Heart right ventricle (tissue), 16 donors: ENCODE data around the gene C2CD3. TPM values are rescaled to one million over a fixed set of nuclear protein-coding genes. Genes with fewer than 3 reads are reported as not detected.

Experiments
- ATAC-seq, 8 donors: fragments of 200-7000 bp; cut with Tn5 transposase; one replicate each; pipeline ENCODE4 v1.9.1; 2020; ENCODE audit warnings: mild to moderate bottlenecking in 8 of 8, moderate library complexity in 8 of 8, moderate number of reproducible peaks in 1 of 8
- DNase-seq, 2 donors: peaks; one replicate each; pipeline ENCODE4 v3.0.0-alpha.2; 2020
- H3K27ac ChIP-seq, 10 donors: fragments of 200-600 bp; sonication (generic) in 2 of 10; one replicate each; pipeline versions ENCODE4 v1.5.0 to v1.8.0; 2020 to 2022; ENCODE audit warnings: mild to moderate bottlenecking in 3 of 10
- H3K27me3 ChIP-seq, 7 donors: fragments of 200-600 bp; one replicate each; pipeline ENCODE4 v1.8.0; 2021 to 2022; ENCODE audit warnings: mild to moderate bottlenecking in 2 of 7
- H3K36me3 ChIP-seq, 9 donors: fragments of 200-600 bp; sonication (generic) in 1 of 9; one replicate each; pipeline versions ENCODE4 v1.5.0 to v1.8.0; 2020 to 2022; ENCODE audit warnings: mild to moderate bottlenecking in 2 of 9
- H3K4me1 ChIP-seq, 9 donors: fragments of 200-600 bp; sonication (generic) in 1 of 9; one replicate each; pipeline versions ENCODE4 v1.5.0 to v1.8.0; 2020 to 2022; ENCODE audit warnings: mild to moderate bottlenecking in 4 of 9
- H3K4me3 ChIP-seq, 10 donors: fragments of 200-600 bp; sonication (generic) in 2 of 10; one replicate each; pipeline versions ENCODE4 v1.5.0 to v1.8.0; 2020 to 2022; ENCODE audit warnings: mild to moderate bottlenecking in 7 of 10, moderate library complexity in 2 of 10
- H3K9me3 ChIP-seq, 11 donors: fragments of 200-600 bp in 10 of 11; sonication (generic) in 2 of 11; one replicate each; pipeline versions ENCODE4 v1.5.0 to v1.8.0; 2013 to 2022; ENCODE audit warnings: mild to moderate bottlenecking in 2 of 11, control low read depth in 1 of 11, moderate library complexity in 1 of 11
- CTCF ChIP-seq, 9 donors: fragments of 200-600 bp; sonication (generic) in 2 of 9; IDR thresholded peaks; one replicate each; pipeline versions ENCODE4 v1.5.0 to v1.8.0; 2021 to 2022; ENCODE audit warnings: antibody characterized with exemption in 9 of 9, mild to moderate bottlenecking in 5 of 9, moderate library complexity in 1 of 9
- WGBS, 2 donors: extraction: QIAGEN DNeasy Blood & Tissue Kit; methylation state at CpG; one replicate each; pipeline ENCODE4 v1.1.7; 2013; ENCODE audit warnings: inconsistent platforms in 1 of 2; 5-methylcytosine and 5-hydroxymethylcytosine counted together
- intact Hi-C, 10 donors: fragments of 100-400 bp; cut with DNase I; formaldehyde crosslinking; loops; one replicate each; pipeline versions ENCODE4 v1.11.1 to v1.14.2; 2022
- polyA plus RNA-seq, 2 donors: library from polyadenylated mRNA; stranded (reverse); fragments of 200-250 nt; gene quantifications; one replicate each; pipeline ENCODE4 v1.2.3, GENCODE V29; 2013
- total RNA-seq, 10 donors: library from RNA; stranded (reverse); fragmentation: NEBNext Ultra II Directional in 3 of 10; extraction: Animal tissue kit (Norgen Biotek cat#: 25700) in 3 of 10; gene quantifications; one replicate each; pipeline versions ENCODE4 v1.2.1 to v1.2.4, GENCODE V29; 2021 to 2023
- donor health status: Arrhythmogenic right ventricular cardiomyopathy.
- donor health status: ischemic (EF 13 %, LVEDD 7.1; RV severe dilation, severe dysfunction).
- donor health status: healthy with polysubstance abuse.
- donor health status: DM: no; HTN: yes; CAD: no.
- donor health status: DM: no; HTN: no; CAD: no.
- donor health status: ischemic (EF 25% LVEDD 6.9; RV normal size, moderate dysfunction).
- donor health status: ischemic (EF 25% LVEDD 5.7; RV mildly dilated, moderate dysfunction).
- donor health status: healthy.
- donor health status: DM: yes; HTN: yes; CAD: no.
- donor health status: Ischemic cardiomyopathy.
- donor health status: ischemic (EF 35%, LVEDD 5.7; RV mildly dilated, moderate dysfunction).
- donor health status: nonischemic (EF 11% LVEDD 7.7; RV severe dilation, severe dysfunction).
- donor health status: DM: yes; HTN: yes; CAD: no.
- donor health status: PGD.
- donor health status: ischemic (EF 29% LVEDD 5.4; RV normal size, mild dysfunction).
- donor health status: nonischemic (EF 23%, LVEDD 6.1; RV moderate dilation, normal function).

The C2CD3 gene
- total and polyA plus RNA-seq, 12 donors, result 7.8 to 14.8 (median 11.9) TPM

- H3K27me3 ChIP-seq, result no peaks in the 10 kb centered on the region
- DNase-seq, result peak in 1 of 2 donors; percentile 38
- H3K4me3 ChIP-seq, result no peak overlapping the region
- no peaks in the 10 kb centered on the region for H3K9me3 ChIP-seq
- intact Hi-C loops, result no loop called here
- TF ChIP-seq CTCF (IDR thresholded peaks at IDR 0.05), result no peak
- WGBS, 2 donors, result 25 to 36% methylated on average over 2 of the region's 2 CpGs
- peak overlapping the region; percentile 9 to 82 (median 50) for H3K27ac ChIP-seq
- peaks cover 0 to 57% (median 6%) of the 10 kb centered on the region in 9 donors for H3K36me3 ChIP-seq
- peaks cover 0 to 34% (median 25%) of the 10 kb centered on the region in 9 donors for H3K4me1 ChIP-seq
- peak in 7 of 8 donors; percentile 82 to 94 (median 89) for ATAC-seq
These were observed 32.2 kb downstream of the C2CD3 start for GRCh38 chr11:74138572-74138971.

GRCh38 chr11:74138021-74138420 is 32.8 kb downstream of the C2CD3 start:
- 68% methylated on average over 2 of the region's 2 CpGs for whole genome bisulfite sequencing, 2 donors
- no peak for TF ChIP-seq CTCF (IDR thresholded peaks at IDR 0.05)
- peaks cover 0 to 62% (median 6%) of the 10 kb centered on the region in 9 donors for H3K36me3 ChIP-seq
- no peaks in the 10 kb centered on the region for H3K9me3 ChIP-seq
- H3K4me3 ChIP-seq, result no peak overlapping the region
- ATAC-seq, result peak in 4 of 8 donors; percentile 29 to 49 (median 33)
- no peaks in the 10 kb centered on the region for H3K27me3 ChIP-seq
- DNase-seq, result no peak
- intact Hi-C loops, result no loop called here
- H3K4me1 ChIP-seq, result peaks cover 0 to 34% (median 25%) of the 10 kb centered on the region in 9 donors
- H3K27ac ChIP-seq, result peak overlapping the region in 8 of 10 donors; percentile 9 to 82 (median 62)

- intact Hi-C loops, result no loop called here
- H3K36me3 ChIP-seq, result peaks cover 0 to 90% (median 6%) of the 10 kb centered on the region in 9 donors
- peaks cover 0 to 19% (median 15%) of the 10 kb centered on the region in 9 donors for H3K4me1 ChIP-seq
- H3K27ac ChIP-seq, result no peak overlapping the region
- H3K9me3 ChIP-seq, result no peaks in the 10 kb centered on the region
- DNase-seq, result no peak
- 92 to 95% methylated on average over 3 of the region's 3 CpGs for WGBS, 2 donors
- H3K4me3 ChIP-seq, result no peak overlapping the region
- H3K27me3 ChIP-seq, result no peaks in the 10 kb centered on the region
- ATAC-seq, result no peak
- TF ChIP-seq CTCF (IDR thresholded peaks at IDR 0.05), result no peak
These were observed 35.5 kb downstream of the C2CD3 start for GRCh38 chr11:74135127-74135840.

GRCh38 chr11:74134661-74135060 is 36.1 kb downstream of the C2CD3 start:
- Histone ChIP-seq H3K4me3 (no peak overlapping the region), H3K27ac (no peak overlapping the region), H3K4me1 (peaks cover 0 to 19% (median 15%) of the 10 kb centered on the region in 9 donors), H3K9me3 (no peaks in the 10 kb centered on the region), H3K36me3 (peaks cover 0 to 92% (median 6%) of the 10 kb centered on the region in 9 donors), H3K27me3 (no peaks in the 10 kb centered on the region)
- no peak for ATAC-seq
- DNase-seq, result no peak
- TF ChIP-seq CTCF (IDR thresholded peaks at IDR 0.05), result no peak
- intact Hi-C loops, result no loop called here
- WGBS, 2 donors, result 97 to 98% methylated on average over 3 of the region's 3 CpGs
